Urothelium cell line (cell line): Measurements from ENCODE around the gene BSDC1.
"Not testable (repeated sequence)": the region's sequence is repeated elsewhere in the genome, so short reads cannot be mapped to it uniquely, and the experiment has no call there.

Experiments
- DNase-seq: peaks from one replicate; pipeline ENCODE4 v3.0.0; 2011; ENCODE audit warnings: low spot score, mixed read lengths
- FAIRE-seq: peaks from 2 replicates; lab custom pipeline; 2011; peaks lifted over from hg19 to GRCh38; lab: Jason Lieb, UNC

The BSDC1 gene

GRCh38 chr1:32396524-32396923 is 2.3 kb upstream of the BSDC1 start:
- not testable (repeated sequence) for FAIRE-seq

DNA sequence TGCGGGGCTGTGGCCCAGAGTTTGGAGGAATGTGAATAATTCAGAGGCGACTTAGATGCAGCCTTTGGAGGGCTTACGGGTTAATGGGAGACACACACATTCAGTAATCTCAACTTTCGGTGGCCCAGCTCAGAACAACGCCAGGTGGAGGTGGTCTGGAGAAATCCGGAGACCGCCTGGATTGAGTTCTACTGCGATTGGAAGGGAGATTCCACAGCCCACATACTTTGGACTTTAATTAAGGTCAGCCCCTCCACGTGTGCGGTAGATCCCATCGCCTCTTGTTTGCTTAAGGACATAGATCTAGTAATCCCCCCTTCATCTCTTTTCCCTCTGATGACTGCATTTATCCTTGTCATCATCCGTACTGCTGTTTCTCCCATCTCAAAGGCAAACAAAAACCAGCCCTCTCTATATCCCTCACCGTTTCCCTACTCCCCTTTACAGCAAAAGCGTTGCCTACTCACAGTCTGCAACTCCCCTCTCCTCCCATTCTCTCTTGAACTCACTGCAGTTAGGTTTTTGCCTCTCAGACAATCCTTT is 720 bp upstream of the BSDC1 start:
- DNase-seq (no peak), FAIRE-seq (no peak)

More at GRCh38 chr1:32396524-32396923, 2.3 kb upstream of the BSDC1 start:
- not testable (repeated sequence) for DNase-seq

DNA sequence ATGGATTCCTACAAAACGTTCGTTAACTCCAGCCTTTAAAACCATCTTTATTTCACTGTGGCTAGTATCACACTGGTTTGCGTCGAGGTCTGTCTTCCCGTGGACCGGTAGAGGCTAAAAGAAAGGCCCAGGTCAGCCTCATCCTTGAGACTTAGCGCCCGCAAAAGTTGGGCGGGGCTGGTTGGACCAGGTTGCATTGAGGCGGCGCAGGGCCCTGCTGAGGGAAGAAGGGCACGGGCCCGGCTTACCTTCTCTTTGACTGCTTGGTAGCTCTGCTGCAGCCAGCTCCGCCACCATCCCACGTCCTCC is 455 bp downstream of the BSDC1 start:
- DNase-seq (peak; percentile 41), FAIRE-seq (no peak)

GRCh38 chr1:32393136-32393535 is 1.1 kb downstream of the BSDC1 start:
- DNase-seq, result no peak
- no peak for FAIRE-seq

DNA sequence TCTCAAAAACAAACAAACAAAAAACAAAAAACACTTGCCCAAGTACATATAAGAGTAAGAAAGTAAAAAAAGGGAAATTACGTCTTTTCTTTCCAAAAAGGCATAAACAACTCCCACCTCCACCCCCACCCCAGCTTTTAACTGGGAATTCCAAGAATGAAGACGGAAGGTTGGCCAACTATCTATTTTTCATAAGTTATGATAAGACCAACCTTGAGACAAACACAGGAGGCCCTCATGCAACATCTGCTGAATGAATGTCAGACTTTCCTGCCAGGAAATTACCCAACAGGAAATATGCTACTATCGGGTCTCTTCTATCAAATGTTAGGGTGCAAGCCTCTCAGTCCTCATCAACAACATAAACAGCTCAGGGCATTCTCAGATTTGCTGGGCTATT is 1.9 kb downstream of the BSDC1 start:
- FAIRE-seq, result no peak

GRCh38 chr1:32390904-32391870 is 3.1 kb downstream of the BSDC1 start:
- DNase-seq (no peak), FAIRE-seq (no peak)

More for the DNA sequence above, 1.9 kb downstream of the BSDC1 start:
- DNase-seq, result no peak

DNA sequence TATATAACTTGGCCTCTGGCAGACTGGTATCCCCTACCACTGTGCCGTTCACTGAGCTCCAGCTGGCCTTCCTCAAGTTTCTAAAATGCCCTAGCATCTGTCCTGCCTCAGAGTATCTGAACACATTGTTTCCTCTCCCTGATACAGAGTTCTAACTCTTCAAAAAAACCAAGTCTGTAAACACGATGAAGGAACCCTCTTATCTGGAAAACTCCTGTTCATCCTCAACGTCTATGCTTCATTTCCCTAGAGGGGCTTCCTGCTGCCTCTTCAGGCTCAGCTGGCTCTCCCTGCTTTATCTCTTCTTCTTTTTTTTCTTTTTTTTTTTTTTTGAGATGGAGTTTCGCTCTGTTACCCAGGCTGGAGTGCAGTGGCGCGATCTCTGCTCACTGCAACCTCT is 5.6 kb downstream of the BSDC1 start:
- DNase-seq (no peak), FAIRE-seq (no peak)

DNA sequence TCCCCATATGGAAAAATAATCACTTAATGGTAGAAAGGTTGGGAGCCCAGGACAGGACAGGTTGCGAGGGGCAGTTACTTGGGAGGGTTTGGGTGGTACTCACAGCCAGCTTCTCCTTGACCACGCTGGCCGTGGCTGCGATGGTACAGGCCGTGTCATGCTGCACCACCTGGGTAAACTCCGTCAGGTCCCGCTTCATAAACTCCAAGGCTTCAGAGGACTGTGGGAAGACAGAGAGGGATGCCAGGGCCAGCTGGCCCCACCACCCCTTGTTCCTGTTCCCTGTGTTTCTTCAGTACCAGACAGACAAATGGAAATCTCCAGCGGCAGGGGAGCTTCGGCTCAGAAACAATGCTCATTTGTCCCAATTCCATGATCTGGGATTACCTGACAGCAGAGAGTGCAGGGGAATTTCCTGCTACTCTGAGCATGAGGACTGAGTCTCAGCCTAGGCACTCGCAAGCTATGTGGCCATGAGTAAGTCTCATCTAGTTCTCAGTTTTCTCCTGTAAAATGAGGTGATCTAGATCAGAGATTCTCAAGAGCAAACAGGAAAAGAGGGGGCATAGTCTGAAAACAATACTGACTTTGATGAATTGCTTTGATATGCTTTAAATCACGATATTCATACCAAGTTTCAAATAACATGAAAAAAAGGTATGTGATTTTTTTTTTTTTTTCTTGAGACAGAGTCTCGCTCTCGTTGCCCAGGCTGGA is 7.4 kb downstream of the BSDC1 start:
- FAIRE-seq (no peak), DNase-seq (no peak)

GRCh38 chr1:32380057-32380456 is 14.2 kb downstream of the BSDC1 start:
- DNase-seq (no peak), FAIRE-seq (no peak)

- FAIRE-seq, result no peak
- no peak for DNase-seq
Observed at GRCh38 chr1:32377541-32378220, 16.6 kb downstream of the BSDC1 start.

- FAIRE-seq, result no peak
- DNase-seq, result no peak
Observed at GRCh38 chr1:32376199-32376598, 18.0 kb downstream of the BSDC1 start.

GRCh38 chr1:32373996-32374592 is 20.1 kb downstream of the BSDC1 start:
- DNase-seq, result no peak
- FAIRE-seq, result no peak

GRCh38 chr1:32372149-32372756 is 22.0 kb downstream of the BSDC1 start:
- FAIRE-seq, result no peak
- DNase-seq, result no peak

- FAIRE-seq (no peak), DNase-seq (no peak)
Observed at GRCh38 chr1:32367912-32368635, 26.2 kb downstream of the BSDC1 start.

- FAIRE-seq (no peak), DNase-seq (no peak)
Observed at GRCh38 chr1:32365445-32365844, 28.8 kb downstream of the BSDC1 start.

GRCh38 chr1:32364836-32365235 is 29.4 kb downstream of the BSDC1 start:
- DNase-seq (no peak), FAIRE-seq (no peak)

DNA sequence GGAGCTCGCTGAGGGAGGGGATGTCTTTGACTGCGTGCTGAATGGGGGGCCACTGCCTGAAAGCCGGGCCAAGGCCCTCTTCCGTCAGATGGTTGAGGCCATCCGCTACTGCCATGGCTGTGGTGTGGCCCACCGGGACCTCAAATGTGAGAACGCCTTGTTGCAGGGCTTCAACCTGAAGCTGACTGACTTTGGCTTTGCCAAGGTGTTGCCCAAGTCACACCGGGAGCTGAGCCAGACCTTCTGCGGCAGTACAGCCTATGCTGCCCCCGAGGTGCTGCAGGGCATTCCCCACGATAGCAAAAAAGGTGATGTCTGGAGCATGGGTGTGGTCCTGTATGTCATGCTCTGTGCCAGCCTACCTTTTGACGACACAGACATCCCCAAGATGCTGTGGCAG is 30.5 kb downstream of the BSDC1 start:
- no peak for DNase-seq

GRCh38 chr1:32362474-32363313 is 31.5 kb downstream of the BSDC1 start, which contains the start of the genes FAM229A and TSSK3:
Gene FAM229A, minus strand, starts transcription at chr1:32362485. Its CDS starts 394 bp downstream, at chr1:32362091.
Gene TSSK3, plus strand, starts transcription at chr1:32362539. Its CDS starts 163 bp downstream, at chr1:32362702.
- DNase-seq (no peak), FAIRE-seq (no peak)

More for the DNA sequence above, 30.5 kb downstream of the BSDC1 start:
- no peak for FAIRE-seq
